ENCODE results near the gene CST1. TPM values are rescaled to one million over a fixed set of nuclear protein-coding genes. Genes with fewer than 3 reads are reported as not detected.
"Not testable (repeated sequence)": the region's sequence is repeated elsewhere in the genome, so short reads cannot be mapped to it uniquely, and the experiment has no call there.

CST1 gene, protein sequence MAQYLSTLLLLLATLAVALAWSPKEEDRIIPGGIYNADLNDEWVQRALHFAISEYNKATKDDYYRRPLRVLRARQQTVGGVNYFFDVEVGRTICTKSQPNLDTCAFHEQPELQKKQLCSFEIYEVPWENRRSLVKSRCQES
- total RNA-seq: not detected
- total RNA-seq (2013): not detected

- H3K4me1 Mint-ChIP-seq; H3K9me3 ChIP-seq (ENCODE audit: control insufficient read depth, insufficient read depth, low read length); H3K27me3 ChIP-seq (ENCODE audit: control insufficient read depth, insufficient read depth, low read length); H3K27ac ChIP-seq (ENCODE audit: low read length); DNase-seq; intact Hi-C loops (cut with micrococcal nuclease); H3K9me3 Mint-ChIP-seq; H3K4me1 ChIP-seq (ENCODE audit: control insufficient read depth, insufficient read depth, low read length); H3K36me3 ChIP-seq (ENCODE audit: control insufficient read depth, insufficient read depth, low read length); H3K4me3 ChIP-seq (ENCODE audit: low read length); H3K36me3 Mint-ChIP-seq; ATAC-seq; H3K27ac Mint-ChIP-seq; H3K4me3 Mint-ChIP-seq: not testable (repeated sequence)
- peaks cover 12 to 14% of the 10 kb centered on the region in 2 donors for H3K27me3 Mint-ChIP-seq (ENCODE audit: low read depth in 2 of 2)
- 79% methylated on average over 2 of the region's 3 CpGs for WGBS (ENCODE audit: insufficient coverage)
Observed at GRCh38 chr20:23750786-23751185, at the start of gene CST1. TSS of gene CST1 (minus strand) at chr20:23750935. CDS start at chr20:23750866, 69 bp downstream.

- H3K27me3 ChIP-seq (ENCODE audit: control insufficient read depth, insufficient read depth, low read length); H3K4me3 Mint-ChIP-seq; H3K4me3 ChIP-seq (ENCODE audit: low read length); H3K4me1 ChIP-seq (ENCODE audit: control insufficient read depth, insufficient read depth, low read length); H3K36me3 Mint-ChIP-seq; H3K9me3 Mint-ChIP-seq; intact Hi-C loops (cut with micrococcal nuclease); H3K27ac ChIP-seq (ENCODE audit: low read length); H3K36me3 ChIP-seq (ENCODE audit: control insufficient read depth, insufficient read depth, low read length); H3K4me1 Mint-ChIP-seq; H3K27ac Mint-ChIP-seq; H3K9me3 ChIP-seq (ENCODE audit: control insufficient read depth, insufficient read depth, low read length): not testable (repeated sequence)
- ATAC-seq (peak in 2 of 3 donors; percentile 56 to 73), DNase-seq (peak in 1 of 2 donors; percentile 27)
- H3K27me3 Mint-ChIP-seq (ENCODE audit: low read depth in 2 of 2): peaks cover 3 to 12% of the 10 kb centered on the region in 2 donors
- TF ChIP-seq, protein P1, sequence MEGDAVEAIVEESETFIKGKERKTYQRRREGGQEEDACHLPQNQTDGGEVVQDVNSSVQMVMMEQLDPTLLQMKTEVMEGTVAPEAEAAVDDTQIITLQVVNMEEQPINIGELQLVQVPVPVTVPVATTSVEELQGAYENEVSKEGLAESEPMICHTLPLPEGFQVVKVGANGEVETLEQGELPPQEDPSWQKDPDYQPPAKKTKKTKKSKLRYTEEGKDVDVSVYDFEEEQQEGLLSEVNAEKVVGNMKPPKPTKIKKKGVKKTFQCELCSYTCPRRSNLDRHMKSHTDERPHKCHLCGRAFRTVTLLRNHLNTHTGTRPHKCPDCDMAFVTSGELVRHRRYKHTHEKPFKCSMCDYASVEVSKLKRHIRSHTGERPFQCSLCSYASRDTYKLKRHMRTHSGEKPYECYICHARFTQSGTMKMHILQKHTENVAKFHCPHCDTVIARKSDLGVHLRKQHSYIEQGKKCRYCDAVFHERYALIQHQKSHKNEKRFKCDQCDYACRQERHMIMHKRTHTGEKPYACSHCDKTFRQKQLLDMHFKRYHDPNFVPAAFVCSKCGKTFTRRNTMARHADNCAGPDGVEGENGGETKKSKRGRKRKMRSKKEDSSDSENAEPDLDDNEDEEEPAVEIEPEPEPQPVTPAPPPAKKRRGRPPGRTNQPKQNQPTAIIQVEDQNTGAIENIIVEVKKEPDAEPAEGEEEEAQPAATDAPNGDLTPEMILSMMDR (IDR thresholded peaks at IDR 0.05): peak; percentile 45
- 49% methylated on average over 2 of the region's 4 CpGs for WGBS (ENCODE audit: insufficient coverage)
Observed at GRCh38 chr20:23799216-23799847, 48.6 kb upstream of the CST1 start.

DNA sequence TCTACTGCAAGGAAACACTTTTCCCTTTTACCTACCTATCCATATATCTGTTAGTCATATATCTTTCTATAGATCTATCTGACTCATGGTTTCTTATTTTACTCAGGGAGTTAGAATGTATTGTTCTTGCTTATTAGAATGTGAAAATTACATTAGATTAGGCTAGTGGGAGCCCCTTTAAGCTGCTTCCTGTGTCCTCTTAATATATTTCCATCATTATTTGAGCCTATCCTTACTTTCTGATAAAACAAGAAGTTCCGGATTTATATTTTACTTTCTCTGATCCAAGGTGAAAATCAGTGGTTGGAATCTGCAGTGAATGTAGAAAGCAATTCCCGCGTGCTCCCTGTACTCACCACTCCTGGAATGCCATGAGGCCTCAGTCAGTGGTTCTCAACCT lies 44.8 kb upstream of the CST1 start:
- TF ChIP-seq, protein P1 (IDR thresholded peaks at IDR 0.05): no peak
- ATAC-seq: no peak
- H3K27me3 Mint-ChIP-seq (ENCODE audit: low read depth in 2 of 2): peaks cover 15 to 22% of the 10 kb centered on the region in 2 donors
- Histone ChIP-seq H3K27me3 (ENCODE audit: control insufficient read depth, insufficient read depth, low read length) (no peaks in the 10 kb centered on the region), H3K27ac (ENCODE audit: low read length) (no peak overlapping the region), H3K36me3 (ENCODE audit: control insufficient read depth, insufficient read depth, low read length) (no peaks in the 10 kb centered on the region), H3K9me3 (ENCODE audit: control insufficient read depth, insufficient read depth, low read length) (no peaks in the 10 kb centered on the region), H3K4me3 (ENCODE audit: low read length) (no peak overlapping the region), H3K4me1 (ENCODE audit: control insufficient read depth, insufficient read depth, low read length) (no peaks in the 10 kb centered on the region)
- no peaks in the 10 kb centered on the region for H3K4me1 Mint-ChIP-seq
- no peak overlapping the region for H3K4me3 Mint-ChIP-seq
- DNase-seq: no peak
- no peaks in the 10 kb centered on the region for H3K9me3 Mint-ChIP-seq
- 93% methylated on average over 2 of the region's 3 CpGs for WGBS (ENCODE audit: insufficient coverage)
- intact Hi-C loops (cut with micrococcal nuclease): no loop called here
- H3K27ac Mint-ChIP-seq: no peak overlapping the region
- H3K36me3 Mint-ChIP-seq: no peaks in the 10 kb centered on the region

DNA sequence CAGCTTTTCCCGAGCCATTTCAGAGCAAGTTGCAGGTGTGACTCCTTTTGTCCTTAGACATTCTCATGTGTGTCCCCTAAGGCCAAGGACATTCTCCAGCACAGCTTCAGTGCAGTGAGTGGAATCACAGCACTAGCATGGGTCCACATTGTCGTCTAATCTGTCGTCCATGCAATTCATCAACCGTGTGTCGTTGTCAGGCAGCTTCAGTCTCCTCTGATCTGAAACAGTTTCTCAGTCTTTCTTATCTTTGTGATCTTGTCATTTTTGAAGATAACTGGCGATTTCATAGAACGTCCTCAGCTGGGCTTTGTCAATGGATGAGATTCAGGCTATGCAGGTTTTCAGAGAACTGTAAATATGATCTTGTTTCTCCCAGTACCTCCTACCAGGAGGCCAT lies 44.1 kb upstream of the CST1 start:
- no peak overlapping the region for H3K27ac ChIP-seq (ENCODE audit: low read length)
- H3K9me3 ChIP-seq (ENCODE audit: control insufficient read depth, insufficient read depth, low read length): no peaks in the 10 kb centered on the region
- WGBS (ENCODE audit: insufficient coverage): 56% methylated on average over 7 of the region's 7 CpGs
- no peaks in the 10 kb centered on the region for H3K36me3 ChIP-seq (ENCODE audit: control insufficient read depth, insufficient read depth, low read length)
- Mint-ChIP-seq H3K9me3 (no peaks in the 10 kb centered on the region), H3K27me3 (ENCODE audit: low read depth in 2 of 2) (peaks cover 16 to 27% of the 10 kb centered on the region in 2 donors), H3K4me1 (no peaks in the 10 kb centered on the region), H3K4me3 (no peak overlapping the region), H3K36me3 (no peaks in the 10 kb centered on the region), H3K27ac (no peak overlapping the region)
- intact Hi-C loops (cut with micrococcal nuclease): no loop called here
- no peak overlapping the region for H3K4me3 ChIP-seq (ENCODE audit: low read length)
- no peak for DNase-seq
- TF ChIP-seq, protein P1 (IDR thresholded peaks at IDR 0.05): no peak
- no peaks in the 10 kb centered on the region for H3K4me1 ChIP-seq (ENCODE audit: control insufficient read depth, insufficient read depth, low read length)
- ATAC-seq: no peak
- H3K27me3 ChIP-seq (ENCODE audit: control insufficient read depth, insufficient read depth, low read length): no peaks in the 10 kb centered on the region
